Right lobe of liver (tissue), 6 donors: Measurements from ENCODE around the gene DOCK7. TPM values are rescaled to one million over a fixed set of nuclear protein-coding genes. Genes with fewer than 3 reads are reported as not detected.

ENCODE experiments used
- ATAC-seq, 4 donors: fragments of 200-7000 bp; cut with Tn5 transposase; one replicate each; pipeline ENCODE4 v1.9.1; 2020; ENCODE audit warnings: mild to moderate bottlenecking in 4 of 4, moderate library complexity in 4 of 4
- DNase-seq, 3 donors: peaks; one replicate each; pipeline ENCODE4 v3.0.0-alpha.2; 2020
- H3K27ac ChIP-seq, 3 donors: fragments of 200-600 bp; one replicate each; pipeline ENCODE4 v1.8.0; 2022
- H3K27me3 ChIP-seq, 2 donors: fragments of 200-600 bp; one replicate each; pipeline ENCODE4 v1.8.0; 2022
- H3K36me3 ChIP-seq, 4 donors: fragments of 200-600 bp; sonication (generic) in 1 of 4; one replicate each; pipeline versions ENCODE4 v1.5.1 to v1.8.0; 2017 to 2022; ENCODE audit warnings: control low read depth in 1 of 4
- H3K4me1 ChIP-seq, 4 donors: fragments of 200-600 bp; sonication (generic) in 1 of 4; one replicate each; pipeline versions ENCODE4 v1.5.1 to v1.8.0; 2017 to 2022; ENCODE audit warnings: control low read depth in 1 of 4
- H3K4me3 ChIP-seq, 3 donors: fragments of 200-600 bp; one replicate each; pipeline ENCODE4 v1.8.0; 2022
- H3K9me3 ChIP-seq, 4 donors: fragments of 200-600 bp; sonication (generic) in 1 of 4; one replicate each; pipeline versions ENCODE4 v1.5.1 to v1.8.0; 2017 to 2022; ENCODE audit warnings: control low read depth in 1 of 4
- CTCF ChIP-seq, 4 donors: fragments of 200-600 bp in 3 of 4; fragments of 450-650 bp in 1 of 4; IDR thresholded peaks; one replicate each; pipeline versions ENCODE4 v1.5.1 to v1.8.0; 2016 to 2022; ENCODE audit warnings: antibody characterized with exemption in 4 of 4, mild to moderate bottlenecking in 2 of 4
- POLR2A ChIP-seq: fragments of 450-650 bp; IDR thresholded peaks from one replicate; pipeline ENCODE4 v1.6.1; 2017; ENCODE audit warnings: antibody characterized with exemption, mild to moderate bottlenecking
- WGBS: methylation state at CpG from one replicate; pipeline ENCODE4 v1.1.6; 2018; ENCODE audit warnings: low coverage, low lambda C conversion rate; ENCODE audit not compliant: insufficient coverage; ENCODE audit errors: missing lambda C conversion rate; 5-methylcytosine and 5-hydroxymethylcytosine counted together
- intact Hi-C, 2 donors: fragments of 100-400 bp; cut with DNase I; formaldehyde crosslinking; loops; one replicate each; pipeline versions ENCODE4 v1.11.2 to v1.14.1; 2022
- total RNA-seq, 6 experiments: library from RNA; depleted of rRNA in 2 of 6; stranded (reverse); fragments of >200 nt in 2 of 6; fragmentation: NEBNext Ultra II Directional in 3 of 6; extraction: Animal tissue kit (Norgen Biotek cat#: 25700) in 3 of 6; gene quantifications; one replicate each; pipeline versions ENCODE4 v1.1.0 to v1.2.4, GENCODE V29; 2016 to 2023
- donor health status: DM: no; HTN: yes; CAD: no.
- donor health status: DM: no; HTN: no; CAD: no.
- donor health status: DM: no; HTN: no; CAD: no.
- donor health status: DM: no; HTN: yes; CAD: no.
- donor health status: DM: no; HTN: yes; CAD: no.

The DOCK7 gene
- total RNA-seq, 6 experiments from 2014 or later: 14.1 to 28.4 (median 20.1) TPM

- no peaks in the 10 kb centered on the region for H3K36me3 ChIP-seq
- peaks cover 0 to 18% (median 0%) of the 10 kb centered on the region in 4 donors for H3K4me1 ChIP-seq
- peak in 3 of 4 donors; percentile 31 to 44 (median 36) for ATAC-seq
- TF ChIP-seq POLR2A (no peak), CTCF (IDR thresholded peaks at IDR 0.05) (no peak)
- intact Hi-C loops: no loop called here
- H3K9me3 ChIP-seq: no peaks in the 10 kb centered on the region
- DNase-seq: no peak
- no peaks in the 10 kb centered on the region for H3K27me3 ChIP-seq
- H3K4me3 ChIP-seq: no peak overlapping the region
- H3K27ac ChIP-seq: no peak overlapping the region
- WGBS: 83% methylated on average over 2 of the region's 2 CpGs
These were observed 171.6 kb downstream of the DOCK7 start for GRCh38 chr1:62516600-62516999.

DNA sequence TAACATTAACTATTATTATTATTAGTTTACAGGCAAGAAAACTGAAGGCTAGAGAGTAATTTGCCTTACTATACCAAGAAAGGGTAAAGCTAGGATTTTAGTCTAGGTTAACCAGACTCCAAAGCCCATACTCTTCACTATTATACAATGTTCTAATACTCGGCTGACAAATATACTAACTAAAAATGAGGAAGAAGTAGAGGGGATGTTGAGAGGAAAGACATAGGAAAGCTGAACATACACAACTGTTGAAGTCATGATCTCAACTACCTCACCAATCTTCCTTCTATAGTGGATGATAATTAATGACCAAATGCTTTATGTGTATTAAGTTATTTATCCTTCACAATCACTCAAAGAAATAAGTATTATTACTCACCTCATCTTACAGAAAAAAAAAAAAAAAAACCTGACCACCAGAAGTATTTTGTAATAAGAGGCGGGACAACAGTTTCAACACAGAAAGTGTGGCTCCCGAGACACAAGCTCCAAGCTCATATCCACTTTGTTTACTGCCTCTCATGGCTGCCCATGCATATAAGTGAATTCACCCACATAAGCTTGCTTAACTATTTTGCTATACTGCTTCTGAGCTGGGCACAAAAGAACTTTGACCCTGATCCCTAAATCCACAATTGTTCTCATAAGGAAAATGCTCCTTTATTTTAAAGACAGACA lies 173.3 kb downstream of the DOCK7 start:
- DNase-seq: no peak
- Histone ChIP-seq H3K4me3 (no peak overlapping the region), H3K27me3 (no peaks in the 10 kb centered on the region), H3K4me1 (peaks cover 0 to 18% (median 0%) of the 10 kb centered on the region in 4 donors), H3K27ac (no peak overlapping the region), H3K9me3 (no peaks in the 10 kb centered on the region), H3K36me3 (no peaks in the 10 kb centered on the region)
- intact Hi-C loops: no loop called here
- no peak for TF ChIP-seq POLR2A
- peak; percentile 46 to 84 (median 74) for ATAC-seq
- 43% methylated on average over 3 of the region's 3 CpGs for WGBS

DNA sequence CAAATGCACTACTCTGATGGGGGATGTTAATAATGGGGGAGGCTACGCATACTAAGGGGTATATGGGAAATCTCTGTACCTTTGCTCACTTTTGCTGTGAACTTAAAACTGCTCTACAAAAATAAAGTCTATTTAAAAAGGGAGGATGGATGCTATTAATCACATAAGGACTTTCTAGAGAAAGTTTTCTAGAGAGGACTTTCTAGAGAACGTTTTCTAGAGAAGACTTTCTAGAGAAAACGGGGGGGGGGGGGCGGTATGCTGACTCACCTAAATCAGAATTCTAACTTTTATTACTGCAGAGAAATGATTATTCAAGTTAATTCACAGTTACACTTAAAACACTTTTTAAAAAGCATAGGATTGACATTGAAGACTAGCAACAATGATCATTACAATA lies 175.2 kb downstream of the DOCK7 start:
- WGBS: 85% methylated on average over 4 of the region's 4 CpGs
- Histone ChIP-seq H3K4me1 (peaks cover 0 to 18% (median 0%) of the 10 kb centered on the region in 4 donors), H3K27ac (no peak overlapping the region), H3K9me3 (no peaks in the 10 kb centered on the region), H3K36me3 (no peaks in the 10 kb centered on the region), H3K4me3 (no peak overlapping the region), H3K27me3 (no peaks in the 10 kb centered on the region)
- DNase-seq (no peak), ATAC-seq (no peak)
- no peak for TF ChIP-seq CTCF (IDR thresholded peaks at IDR 0.05)
- TF ChIP-seq POLR2A: no peak
- intact Hi-C loops: no loop called here

- H3K27me3 ChIP-seq: no peaks in the 10 kb centered on the region
- ATAC-seq (peak in 1 of 4 donors; percentile 59), DNase-seq (no peak)
- intact Hi-C loops: no loop called here
- no peak overlapping the region for H3K27ac ChIP-seq
- TF ChIP-seq POLR2A: no peak
- TF ChIP-seq CTCF (IDR thresholded peaks at IDR 0.05): no peak
- H3K4me3 ChIP-seq: no peak overlapping the region
- peaks cover 0 to 9% (median 1%) of the 10 kb centered on the region in 4 donors for H3K36me3 ChIP-seq
- 86% methylated on average over 1 of the region's 1 CpG for WGBS
- no peaks in the 10 kb centered on the region for H3K4me1 ChIP-seq
- H3K9me3 ChIP-seq: no peaks in the 10 kb centered on the region
These were observed 179.2 kb downstream of the DOCK7 start for GRCh38 chr1:62509028-62509427.

GRCh38 chr1:62508187-62508758 lies 179.9 kb downstream of the DOCK7 start:
- Histone ChIP-seq H3K27ac (no peak overlapping the region), H3K4me1 (no peaks in the 10 kb centered on the region), H3K4me3 (no peak overlapping the region), H3K36me3 (peaks cover 0 to 9% (median 1%) of the 10 kb centered on the region in 4 donors), H3K27me3 (no peaks in the 10 kb centered on the region), H3K9me3 (no peaks in the 10 kb centered on the region)
- 100% methylated on average over 1 of the region's 1 CpG for WGBS
- TF ChIP-seq POLR2A (no peak), CTCF (IDR thresholded peaks at IDR 0.05) (peak; percentile 60 to 74 (median 64))
- peak; percentile 67 to 78 (median 70) for ATAC-seq
- intact Hi-C loops: no loop called here
- no peak for DNase-seq
